SK-N-MC (cell line): Measurements from ENCODE around the gene SLC29A1.

Experiments used
- EZH2 ChIP-seq: fragments of 200-600 bp; sonication (generic); IDR thresholded peaks from one replicate; pipeline ENCODE4 v1.6.1; 2017; ENCODE audit warnings: antibody characterized with exemption
- FOXP2 ChIP-seq: optimal IDR thresholded peaks from 2 replicates; pipeline ENCODE3; 2011; ENCODE audit warnings: mild to moderate bottlenecking, moderate library complexity; ENCODE audit not compliant: insufficient read depth; ENCODE audit errors: extremely low read length, control extremely low read depth
- POLR2AphosphoS5 ChIP-seq: IDR thresholded peaks from 2 replicates; pipeline ENCODE4 v1.6.1; 2012; ENCODE audit warnings: mild to moderate bottlenecking, low read depth, low read length, borderline replicate concordance

GRCh38 chr6:44202332-44202971 lies 20.9 kb upstream of the SLC29A1 start:
- TF ChIP-seq POLR2AphosphoS5: no peak
- no peak for TF ChIP-seq FOXP2
- TF ChIP-seq EZH2: no peak
